HL-60 (cell line): ENCODE results near the gene CFAP100.

Source experiments
- DNase-seq, 2 experiments: peaks; one replicate each; pipeline ENCODE4 v3.0.0-alpha.2; 2010 to 2020; ENCODE audit warnings: low read depth in 1 of 2, low spot score in 1 of 2
- H3K27ac ChIP-seq: fragments of 250-450 bp; sonication (Bioruptor Pico); replicated peaks from 2 replicates; pipeline ENCODE4 v1.5.1; 2020; ENCODE audit warnings: mild to moderate bottlenecking, moderate library complexity
- H3K27me3 ChIP-seq: fragments of 250-450 bp; sonication (Bioruptor Pico); 2 replicates; pipeline ENCODE4 v1.5.1; 2021; ENCODE audit warnings: mild to moderate bottlenecking, moderate library complexity; ENCODE audit not compliant: insufficient read depth, poor library complexity, severe bottlenecking
- H3K4me3 ChIP-seq: replicated peaks from 2 replicates; pipeline ENCODE4 v1.5.1; 2011; ENCODE audit warnings: mild to moderate bottlenecking, control low read depth, low read length; ENCODE audit not compliant: insufficient read depth
- GABPA ChIP-seq: IDR thresholded peaks from 2 replicates; pipeline ENCODE4 v1.6.1; 2012; ENCODE audit warnings: low read depth
- POLR2AphosphoS5 ChIP-seq: IDR thresholded peaks from 2 replicates; pipeline ENCODE4 v1.6.1; 2012; ENCODE audit warnings: low read depth
- REST ChIP-seq: IDR thresholded peaks from 2 replicates; pipeline ENCODE4 v1.6.1; 2012; ENCODE audit warnings: low read depth; ENCODE audit not compliant: insufficient replicate concordance
- SPI1 ChIP-seq: IDR thresholded peaks from 2 replicates; pipeline ENCODE4 v1.6.1; 2012; ENCODE audit warnings: low read depth, mild to moderate bottlenecking, borderline replicate concordance
- TF ChIP-seq, protein P1 (sequence below): IDR thresholded peaks from one replicate; pipeline ENCODE4 v1.5.1; 2011; ENCODE audit warnings: low read length, control low read depth, inconsistent platforms; ENCODE audit not compliant: insufficient read depth

Gene CFAP100

GRCh38 chr3:126406389-126407296 lies 11.9 kb downstream of the CFAP100 start:
- TF ChIP-seq, protein P1, sequence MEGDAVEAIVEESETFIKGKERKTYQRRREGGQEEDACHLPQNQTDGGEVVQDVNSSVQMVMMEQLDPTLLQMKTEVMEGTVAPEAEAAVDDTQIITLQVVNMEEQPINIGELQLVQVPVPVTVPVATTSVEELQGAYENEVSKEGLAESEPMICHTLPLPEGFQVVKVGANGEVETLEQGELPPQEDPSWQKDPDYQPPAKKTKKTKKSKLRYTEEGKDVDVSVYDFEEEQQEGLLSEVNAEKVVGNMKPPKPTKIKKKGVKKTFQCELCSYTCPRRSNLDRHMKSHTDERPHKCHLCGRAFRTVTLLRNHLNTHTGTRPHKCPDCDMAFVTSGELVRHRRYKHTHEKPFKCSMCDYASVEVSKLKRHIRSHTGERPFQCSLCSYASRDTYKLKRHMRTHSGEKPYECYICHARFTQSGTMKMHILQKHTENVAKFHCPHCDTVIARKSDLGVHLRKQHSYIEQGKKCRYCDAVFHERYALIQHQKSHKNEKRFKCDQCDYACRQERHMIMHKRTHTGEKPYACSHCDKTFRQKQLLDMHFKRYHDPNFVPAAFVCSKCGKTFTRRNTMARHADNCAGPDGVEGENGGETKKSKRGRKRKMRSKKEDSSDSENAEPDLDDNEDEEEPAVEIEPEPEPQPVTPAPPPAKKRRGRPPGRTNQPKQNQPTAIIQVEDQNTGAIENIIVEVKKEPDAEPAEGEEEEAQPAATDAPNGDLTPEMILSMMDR: no peak
- TF ChIP-seq GABPA: no peak
- TF ChIP-seq POLR2AphosphoS5: no peak
- no peak for TF ChIP-seq REST
- TF ChIP-seq SPI1: no peak
- no peak overlapping the region for H3K4me3 ChIP-seq
- peaks cover 5% of the 10 kb centered on the region for H3K27me3 ChIP-seq
- H3K27ac ChIP-seq: no peak overlapping the region
- DNase-seq: no peak

DNA sequence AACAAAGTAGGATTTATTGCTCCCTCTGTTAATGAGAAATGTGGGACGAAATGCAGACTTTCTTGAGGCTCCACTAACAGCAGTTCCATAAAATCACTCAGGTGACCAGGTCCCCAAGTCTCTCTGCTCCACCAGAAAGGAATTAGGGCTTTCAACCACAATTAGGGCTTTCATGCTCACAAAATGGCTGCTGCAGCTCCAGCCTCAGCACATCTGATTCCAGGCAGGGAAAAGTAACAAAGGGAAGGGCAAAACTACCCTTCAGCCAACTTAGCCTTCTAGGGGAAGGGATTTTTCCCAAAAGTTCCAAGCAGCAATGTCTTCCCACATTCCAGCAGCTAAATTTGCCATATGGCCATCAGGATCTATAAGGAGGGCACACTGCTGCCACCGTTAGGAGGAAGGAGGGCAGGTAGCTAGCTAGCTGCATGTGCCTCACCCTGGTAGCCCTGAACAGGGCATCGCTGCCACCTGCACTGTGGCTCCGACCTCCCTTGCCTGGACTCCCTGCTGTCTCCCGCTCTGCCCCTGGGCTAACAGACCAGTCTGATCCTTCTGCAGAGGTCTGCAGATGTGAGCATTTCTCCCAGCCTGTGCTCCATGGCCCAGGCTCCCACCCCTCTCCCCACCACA lies 12.8 kb downstream of the CFAP100 start:
- DNase-seq: no peak
- no peak overlapping the region for H3K27ac ChIP-seq
- H3K27me3 ChIP-seq: peaks cover 8% of the 10 kb centered on the region
- TF ChIP-seq REST (no peak), SPI1 (no peak)
- H3K4me3 ChIP-seq: no peak overlapping the region

GRCh38 chr3:126408099-126408498 lies 13.4 kb downstream of the CFAP100 start:
- Histone ChIP-seq H3K27me3 (peaks cover 8% of the 10 kb centered on the region), H3K27ac (no peak overlapping the region), H3K4me3 (no peak overlapping the region)
- TF ChIP-seq REST (no peak), POLR2AphosphoS5 (no peak), GABPA (no peak), SPI1 (no peak)
- TF ChIP-seq, protein P1: no peak
- DNase-seq: no peak
